Measurements from ENCODE around the gene HOXB2.
A peak's percentile ranks its signal among the peaks of the same experiment; 100 is the strongest.

GRCh38 chr17:48593840-48594537 is 49.1 kb upstream of the HOXB2 start:
- TF ChIP-seq EZH2phosphoT487 (IDR thresholded peaks at IDR 0.05; ENCODE audit: borderline replicate concordance), result no peak
- TF ChIP-seq CTCF (conservative IDR thresholded peaks at IDR 0.05; ENCODE audit: low read length), result peak; percentile 85
